H1 (cell line): ENCODE data around the gene AGBL4. TPM values are rescaled to one million over a fixed set of nuclear protein-coding genes. Genes with fewer than 3 reads are reported as not detected.

ENCODE experiments used
- BACH1 ChIP-seq: IDR thresholded peaks from 2 replicates; pipeline ENCODE4 v1.6.1; 2012; ENCODE audit warnings: low read length, improper control_type of control experiment
- CBX5 ChIP-seq: fragments of 300-800, 300-1000 bp; sonication (generic); IDR thresholded peaks from 2 replicates; pipeline ENCODE4 v1.7.1; 2016; ENCODE audit warnings: antibody characterized with exemption, low read length, low read depth
- CREB1 ChIP-seq: IDR thresholded peaks from 2 replicates; pipeline ENCODE4 v1.6.1; 2012; ENCODE audit warnings: inconsistent platforms
- JUND ChIP-seq: IDR thresholded peaks from 2 replicates; pipeline ENCODE4 v1.6.1; 2011; ENCODE audit warnings: mild to moderate bottlenecking, improper control_type of control experiment, low read length
- PHF8 ChIP-seq: fragments of 200-600 bp; sonication (generic); conservative IDR thresholded peaks from 2 replicates; pipeline ENCODE4 v1.7.1; 2012; ENCODE audit warnings: low read depth, mild to moderate bottlenecking, inconsistent platforms, low read length, moderate library complexity
- SP1 ChIP-seq: IDR thresholded peaks from 2 replicates; pipeline ENCODE4 v1.6.1; 2011; ENCODE audit warnings: low read depth, low read length
- polyA plus RNA-seq, 7 experiments: library from polyadenylated mRNA; depleted of rRNA in 3 of 7; stranded (reverse) in 5 of 7; unstranded in 2 of 7; fragments of >200 nt in 5 of 7; fragments of 200-250 nt in 2 of 7; gene quantifications; 1 replicate in 5 of 7; 2 replicates in 1 of 7; 4 replicates in 1 of 7; pipeline versions ENCODE4 v1.2.1 to v1.2.3, GENCODE V29; 2011 to 2013; ENCODE audit warnings: missing spikeins in 2 of 7, mixed read lengths in 2 of 7
- total RNA-seq: library from RNA; stranded (reverse); fragmentation: NEBNext Ultra II Directional; extraction: Animal tissue kit (Norgen Biotek cat#: 25700); gene quantifications from 2 replicates; pipeline ENCODE4 v1.2.1, GENCODE V29; 2021
- TF ChIP-seq, protein P1 (sequence below): IDR thresholded peaks from 2 replicates; pipeline ENCODE4 v1.6.1; 2012; ENCODE audit warnings: low read length, inconsistent platforms

AGBL4 gene
- total and polyA plus RNA-seq, 2 of the 8 experiments (the other 6 are each of a cell fraction or from before 2014, with no cell fraction given), result 0.41 to 0.45 TPM

DNA sequence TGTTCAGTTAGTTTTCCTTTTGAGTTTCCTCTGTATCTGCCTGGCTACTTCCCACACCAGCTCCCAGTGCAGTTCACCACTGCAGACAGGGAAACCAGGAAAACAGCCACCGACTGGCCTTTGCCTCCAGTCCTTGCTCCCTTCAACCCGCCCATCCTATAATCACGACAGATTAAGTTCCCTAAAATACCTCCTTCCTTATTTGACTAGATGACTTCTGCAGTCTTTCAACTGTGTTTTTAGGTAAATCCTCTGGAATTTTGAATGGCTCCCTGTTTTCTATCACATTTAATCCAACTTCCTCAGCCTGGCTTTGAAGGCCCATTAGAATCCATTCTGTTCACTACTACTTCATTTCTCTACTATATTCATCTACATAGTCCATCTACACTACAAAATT is 1284.7 kb downstream of the AGBL4 start (continued):
- TF ChIP-seq PHF8 (no peak), CBX5 (no peak), BACH1 (no peak), CREB1 (no peak), JUND (no peak), SP1 (no peak)
- TF ChIP-seq, protein P1, sequence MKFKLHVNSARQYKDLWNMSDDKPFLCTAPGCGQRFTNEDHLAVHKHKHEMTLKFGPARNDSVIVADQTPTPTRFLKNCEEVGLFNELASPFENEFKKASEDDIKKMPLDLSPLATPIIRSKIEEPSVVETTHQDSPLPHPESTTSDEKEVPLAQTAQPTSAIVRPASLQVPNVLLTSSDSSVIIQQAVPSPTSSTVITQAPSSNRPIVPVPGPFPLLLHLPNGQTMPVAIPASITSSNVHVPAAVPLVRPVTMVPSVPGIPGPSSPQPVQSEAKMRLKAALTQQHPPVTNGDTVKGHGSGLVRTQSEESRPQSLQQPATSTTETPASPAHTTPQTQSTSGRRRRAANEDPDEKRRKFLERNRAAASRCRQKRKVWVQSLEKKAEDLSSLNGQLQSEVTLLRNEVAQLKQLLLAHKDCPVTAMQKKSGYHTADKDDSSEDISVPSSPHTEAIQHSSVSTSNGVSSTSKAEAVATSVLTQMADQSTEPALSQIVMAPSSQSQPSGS, result no peak
- TF ChIP-seq, all 59 proteins: peak for 0
